ENCODE data around the gene TM2D1.

Gene TM2D1

DNA sequence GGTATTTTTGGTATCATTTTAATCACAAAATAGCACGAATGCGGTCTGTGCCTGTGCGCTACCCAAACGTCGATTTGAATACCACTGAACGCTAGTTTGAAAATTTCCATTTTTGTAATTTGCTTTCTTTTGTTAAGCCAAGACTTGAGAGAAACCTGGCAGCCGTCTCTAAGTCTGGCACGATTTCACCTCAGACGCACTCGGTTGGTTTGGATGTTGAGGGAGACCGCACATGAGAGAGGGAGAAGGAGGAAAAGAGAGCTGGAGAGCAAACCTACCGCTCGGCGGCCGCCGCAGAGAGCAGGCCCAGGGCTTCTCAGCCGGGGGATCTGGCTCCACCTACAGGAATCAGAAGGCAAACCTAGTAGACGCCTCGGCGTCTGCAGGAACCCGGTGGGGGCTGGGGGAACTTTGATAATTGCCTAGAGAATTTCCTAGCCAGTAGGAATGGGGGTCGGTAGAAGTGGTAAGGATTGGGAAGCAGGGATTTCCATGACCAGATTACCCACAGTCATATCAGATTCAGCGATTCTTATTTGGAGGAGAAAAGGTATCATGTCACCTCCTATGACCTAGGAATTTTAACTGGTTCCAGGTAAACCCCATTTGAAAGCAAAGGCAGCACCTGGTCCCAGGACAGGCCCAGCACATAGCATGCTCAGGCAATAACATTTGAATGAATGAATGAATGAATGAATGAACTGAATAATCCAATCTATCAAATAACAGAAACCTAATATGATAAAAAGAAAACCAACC, 83.2 kb downstream of the TM2D1 start:
- Histone ChIP-seq H2BK120ac (ENCODE audit: low read depth, low read length) (no peak overlapping the region), H2BK5ac (ENCODE audit: low read depth, low read length, poor library complexity, severe bottlenecking) (no peak overlapping the region), H3K4ac (ENCODE audit: low read depth in 1 of 2, low read length in 2 of 2) (no peak overlapping the region), H3K23ac (ENCODE audit: low read length in 2 of 2) (no peak overlapping the region), H4K91ac (ENCODE audit: low read length) (no peak overlapping the region), H2BK15ac (ENCODE audit: low read depth, poor library complexity, severe bottlenecking) (no peak overlapping the region), H3K18ac (ENCODE audit: low read depth in 1 of 2, low read length in 2 of 2) (no peak overlapping the region), H4K8ac (ENCODE audit: low read length) (no peak overlapping the region), H2AK5ac (ENCODE audit: low read length, severe bottlenecking) (no peak overlapping the region), H3K4me3 (ENCODE audit: insufficient read depth in 1 of 2, low read depth in 1 of 2, low read length in 2 of 2) (peak overlapping the region in 1 of 2 experiments; percentile 60), H3K36me3 (ENCODE audit: control insufficient read depth in 1 of 2, insufficient read depth in 2 of 2, low read depth in 1 of 2, low read length in 2 of 2) (no peaks in the 10 kb centered on the region), H3K27ac (ENCODE audit: low read length, poor library complexity, severe bottlenecking) (no peak overlapping the region), H3K9ac (ENCODE audit: low read length) (peak overlapping the region; percentile 82), H3K14ac (ENCODE audit: low read length in 2 of 2) (no peak overlapping the region), H3K4me1 (ENCODE audit: control insufficient read depth, insufficient read depth, low read depth, low read length) (no peaks in the 10 kb centered on the region), H3K9me3 (ENCODE audit: control insufficient read depth, low read length) (no peaks in the 10 kb centered on the region), H3K27me3 (ENCODE audit: control insufficient read depth in 1 of 2, insufficient read depth in 1 of 2, low read length in 2 of 2) (peaks cover 0 to 4% of the 10 kb centered on the region in 2 experiments), H3K4me2 (ENCODE audit: low read length, poor library complexity, severe bottlenecking) (peak overlapping the region; percentile 31), H2BK12ac (ENCODE audit: low read length in 2 of 2) (no peak overlapping the region), H2AFZ (ENCODE audit: low read depth, low read length) (no peak overlapping the region), H3K79me1 (replicated peaks; ENCODE audit: low read length, poor library complexity, severe bottlenecking) (no peaks in the 10 kb centered on the region)
- peak; percentile 50 for DNase-seq
- 29% methylated on average over 22 of the region's 23 CpGs for WGBS

DNA sequence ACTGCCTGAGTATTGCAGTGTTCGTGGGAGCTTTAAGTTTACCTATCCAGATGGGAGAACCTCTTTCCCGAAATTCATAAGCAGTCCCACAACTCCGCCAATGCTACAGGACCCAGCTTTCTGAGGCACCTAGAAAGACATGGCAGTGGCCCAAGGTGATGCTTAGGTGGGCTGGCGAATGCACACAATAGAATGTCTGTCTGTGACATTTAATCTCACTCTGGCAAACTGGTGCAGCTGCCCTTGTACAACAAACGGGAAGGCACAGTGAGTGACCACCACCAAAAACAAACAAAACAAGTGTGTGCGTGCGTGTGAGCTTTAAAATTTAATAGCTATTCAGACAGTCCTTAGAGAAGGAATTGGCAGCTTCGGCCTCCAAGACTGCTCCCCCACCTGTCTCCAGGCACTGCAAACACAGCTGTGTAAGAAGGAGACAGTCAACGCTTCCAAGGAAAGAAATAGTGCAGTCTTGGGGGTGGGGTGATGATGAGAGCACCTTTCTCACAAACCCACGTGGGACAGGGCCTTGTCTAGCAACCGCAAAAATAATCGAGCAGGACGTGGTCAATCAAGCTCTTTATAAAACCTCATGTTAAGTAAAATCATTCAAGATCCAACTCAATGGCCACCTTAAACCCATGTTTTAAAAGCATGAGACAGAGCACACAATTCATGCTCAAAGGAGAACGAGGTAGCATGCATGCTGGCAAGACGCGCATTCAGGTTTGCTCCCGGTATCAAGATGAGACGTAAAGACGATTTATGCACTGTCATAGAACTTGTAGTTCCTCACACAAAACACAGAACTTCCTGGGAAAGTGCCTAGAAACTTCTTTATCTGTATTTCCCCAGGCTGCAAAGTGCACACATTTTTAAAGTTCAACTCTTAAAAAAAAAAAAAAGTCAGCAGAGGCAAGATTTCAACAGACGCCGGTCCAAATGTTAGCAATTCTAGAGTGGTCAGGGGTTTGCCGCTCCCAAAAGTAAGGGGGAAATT, 84.1 kb downstream of the TM2D1 start:
- Histone ChIP-seq H3K4me1 (ENCODE audit: control insufficient read depth, insufficient read depth, low read depth, low read length) (no peaks in the 10 kb centered on the region), H3K4ac (ENCODE audit: low read depth in 1 of 2, low read length in 2 of 2) (no peak overlapping the region), H3K18ac (ENCODE audit: low read depth in 1 of 2, low read length in 2 of 2) (no peak overlapping the region), H2AFZ (ENCODE audit: low read depth, low read length) (no peak overlapping the region), H3K79me1 (replicated peaks; ENCODE audit: low read length, poor library complexity, severe bottlenecking) (no peaks in the 10 kb centered on the region), H3K27me3 (ENCODE audit: control insufficient read depth in 1 of 2, insufficient read depth in 1 of 2, low read length in 2 of 2) (peaks cover 0 to 4% of the 10 kb centered on the region in 2 experiments), H3K4me2 (ENCODE audit: low read length, poor library complexity, severe bottlenecking) (no peak overlapping the region), H3K27ac (ENCODE audit: low read length, poor library complexity, severe bottlenecking) (no peak overlapping the region), H3K14ac (ENCODE audit: low read length in 2 of 2) (no peak overlapping the region), H4K91ac (ENCODE audit: low read length) (no peak overlapping the region), H2BK12ac (ENCODE audit: low read length in 2 of 2) (no peak overlapping the region), H3K9me3 (ENCODE audit: control insufficient read depth, low read length) (no peaks in the 10 kb centered on the region), H3K36me3 (ENCODE audit: control insufficient read depth in 1 of 2, insufficient read depth in 2 of 2, low read depth in 1 of 2, low read length in 2 of 2) (no peaks in the 10 kb centered on the region), H3K4me3 (ENCODE audit: insufficient read depth in 1 of 2, low read depth in 1 of 2, low read length in 2 of 2) (peak overlapping the region in 1 of 2 experiments; percentile 60), H4K8ac (ENCODE audit: low read length) (no peak overlapping the region), H3K9ac (ENCODE audit: low read length) (peak overlapping the region; percentile 82), H2BK15ac (ENCODE audit: low read depth, poor library complexity, severe bottlenecking) (no peak overlapping the region), H2BK120ac (ENCODE audit: low read depth, low read length) (no peak overlapping the region), H2BK5ac (ENCODE audit: low read depth, low read length, poor library complexity, severe bottlenecking) (no peak overlapping the region), H3K23ac (ENCODE audit: low read length in 2 of 2) (no peak overlapping the region), H2AK5ac (ENCODE audit: low read length, severe bottlenecking) (no peak overlapping the region)
- WGBS: 92% methylated on average over 21 of the region's 22 CpGs
- no peak for DNase-seq

DNA sequence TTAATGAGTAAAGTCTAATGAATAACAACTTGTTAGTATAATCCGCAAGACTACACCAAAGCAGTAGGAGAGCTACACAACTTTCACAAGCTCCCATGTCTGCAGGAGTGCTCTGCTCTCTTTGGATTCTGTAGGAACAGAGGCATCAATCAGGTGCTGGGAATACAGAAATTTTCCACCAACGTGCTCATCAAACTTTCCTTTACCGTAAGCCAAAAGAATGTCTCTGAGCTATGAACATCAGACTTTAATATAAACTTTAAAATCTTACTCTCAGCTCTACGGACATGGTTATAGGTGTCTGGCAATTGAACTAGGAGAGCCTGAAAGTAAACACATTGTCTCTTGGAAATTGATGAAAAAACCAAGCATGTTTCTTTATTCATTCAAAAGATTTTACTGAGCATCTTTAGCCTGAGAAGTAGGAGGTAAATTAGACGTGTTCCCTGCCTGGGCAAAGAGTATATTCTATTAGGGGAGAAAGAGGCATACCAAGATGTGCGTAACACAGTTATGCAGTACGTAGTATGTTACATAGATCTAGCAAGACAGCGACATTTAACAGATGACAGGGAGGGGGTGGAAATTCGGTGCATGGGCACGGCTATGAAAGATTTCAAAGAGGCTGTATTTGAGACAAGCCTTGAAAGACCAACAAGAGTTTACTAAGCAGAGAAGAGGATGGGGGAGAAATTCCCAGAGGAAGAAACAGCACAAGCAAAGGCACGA, 85.2 kb downstream of the TM2D1 start:
- WGBS: 92% methylated on average over 8 of the region's 11 CpGs
- no peak overlapping the region for H2BK12ac ChIP-seq (ENCODE audit: low read length in 2 of 2)
- H2BK15ac ChIP-seq (ENCODE audit: low read depth, poor library complexity, severe bottlenecking): no peak overlapping the region
- no peak overlapping the region for H4K8ac ChIP-seq (ENCODE audit: low read length)
- H3K23ac ChIP-seq (ENCODE audit: low read length in 2 of 2): no peak overlapping the region
- H2AFZ ChIP-seq (ENCODE audit: low read depth, low read length): no peak overlapping the region
- no peak overlapping the region for H3K27ac ChIP-seq (ENCODE audit: low read length, poor library complexity, severe bottlenecking)
- no peak overlapping the region for H3K4ac ChIP-seq (ENCODE audit: low read depth in 1 of 2, low read length in 2 of 2)
- H3K27me3 ChIP-seq (ENCODE audit: control insufficient read depth in 1 of 2, insufficient read depth in 1 of 2, low read length in 2 of 2): peaks cover 0 to 4% of the 10 kb centered on the region in 2 experiments
- H3K79me1 ChIP-seq (replicated peaks; ENCODE audit: low read length, poor library complexity, severe bottlenecking): no peaks in the 10 kb centered on the region
- H3K4me1 ChIP-seq (ENCODE audit: control insufficient read depth, insufficient read depth, low read depth, low read length): no peaks in the 10 kb centered on the region
- no peak overlapping the region for H4K91ac ChIP-seq (ENCODE audit: low read length)
- no peak overlapping the region for H3K9ac ChIP-seq (ENCODE audit: low read length)
- no peaks in the 10 kb centered on the region for H3K9me3 ChIP-seq (ENCODE audit: control insufficient read depth, low read length)
- no peak overlapping the region for H2BK5ac ChIP-seq (ENCODE audit: low read depth, low read length, poor library complexity, severe bottlenecking)
- no peak overlapping the region for H3K4me2 ChIP-seq (ENCODE audit: low read length, poor library complexity, severe bottlenecking)
- no peaks in the 10 kb centered on the region for H3K36me3 ChIP-seq (ENCODE audit: control insufficient read depth in 1 of 2, insufficient read depth in 2 of 2, low read depth in 1 of 2, low read length in 2 of 2)
- H3K4me3 ChIP-seq (ENCODE audit: insufficient read depth in 1 of 2, low read depth in 1 of 2, low read length in 2 of 2): no peak overlapping the region
- H2BK120ac ChIP-seq (ENCODE audit: low read depth, low read length): no peak overlapping the region
- H3K18ac ChIP-seq (ENCODE audit: low read depth in 1 of 2, low read length in 2 of 2): no peak overlapping the region
- H2AK5ac ChIP-seq (ENCODE audit: low read length, severe bottlenecking): no peak overlapping the region
- no peak for DNase-seq
- no peak overlapping the region for H3K14ac ChIP-seq (ENCODE audit: low read length in 2 of 2)
